GM12865 (cell line): ENCODE measurements around the gene FADS1.

ENCODE experiments used
- DNase-seq: peaks from one replicate; pipeline ENCODE4 v3.0.0; 2010; ENCODE audit warnings: low read depth
- H3K4me3 ChIP-seq: 2 replicates; pipeline ENCODE4 v1.5.1; 2011; ENCODE audit warnings: mild to moderate bottlenecking, low read depth, low read length, control low read depth
- TF ChIP-seq, protein P1 (sequence below): IDR thresholded peaks from 2 replicates; pipeline ENCODE4 v1.5.1; 2011; ENCODE audit warnings: low read length, control low read depth, low read depth, inconsistent platforms; ENCODE audit not compliant: insufficient read depth; ENCODE audit errors: missing control alignments

Gene FADS1

DNA sequence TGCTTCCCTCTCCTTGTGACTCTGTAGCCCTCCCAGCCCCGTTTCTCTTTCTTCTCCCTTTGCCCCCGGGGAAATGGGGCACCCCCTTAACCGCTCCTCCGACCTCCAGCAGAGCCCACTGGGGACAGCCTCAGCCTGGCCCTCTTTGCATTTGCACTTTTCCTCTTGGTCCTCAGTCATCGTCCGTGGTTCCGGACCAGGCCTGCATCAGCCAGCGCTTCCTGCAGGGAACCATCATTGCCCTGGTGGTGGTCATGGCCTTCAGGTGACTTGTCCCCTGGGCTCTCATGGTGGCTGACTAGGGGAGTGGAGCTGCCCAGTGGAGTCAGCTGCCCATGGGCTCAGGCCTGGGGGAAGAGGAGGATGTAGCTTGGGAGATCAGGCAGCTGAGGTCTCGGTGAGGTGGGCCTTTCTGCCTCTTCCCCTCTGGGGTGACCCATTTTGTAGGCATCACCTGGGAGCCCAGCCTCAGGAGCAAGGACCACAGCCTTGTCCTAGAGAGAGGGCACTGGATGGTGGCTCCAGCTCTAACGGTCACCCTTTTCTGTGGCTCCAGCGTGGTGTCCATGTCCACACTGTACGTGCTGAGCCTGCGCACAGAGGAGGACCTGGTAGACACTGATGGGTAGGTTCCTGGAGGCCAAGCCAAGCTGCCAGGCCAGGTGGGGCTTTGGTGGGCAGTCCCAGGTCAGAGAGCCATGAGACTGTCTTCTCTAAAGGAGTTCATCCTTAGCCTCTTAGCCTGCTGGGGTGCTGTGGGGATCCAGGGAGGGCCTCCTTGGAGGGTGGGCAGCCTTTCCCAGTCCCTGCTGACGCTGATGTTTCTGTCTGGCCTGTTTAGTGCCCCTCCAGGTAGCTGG is 36.9 kb downstream of the FADS1 start:
- H3K4me3 ChIP-seq: no peak overlapping the region
- no peak for DNase-seq
- TF ChIP-seq, protein P1, sequence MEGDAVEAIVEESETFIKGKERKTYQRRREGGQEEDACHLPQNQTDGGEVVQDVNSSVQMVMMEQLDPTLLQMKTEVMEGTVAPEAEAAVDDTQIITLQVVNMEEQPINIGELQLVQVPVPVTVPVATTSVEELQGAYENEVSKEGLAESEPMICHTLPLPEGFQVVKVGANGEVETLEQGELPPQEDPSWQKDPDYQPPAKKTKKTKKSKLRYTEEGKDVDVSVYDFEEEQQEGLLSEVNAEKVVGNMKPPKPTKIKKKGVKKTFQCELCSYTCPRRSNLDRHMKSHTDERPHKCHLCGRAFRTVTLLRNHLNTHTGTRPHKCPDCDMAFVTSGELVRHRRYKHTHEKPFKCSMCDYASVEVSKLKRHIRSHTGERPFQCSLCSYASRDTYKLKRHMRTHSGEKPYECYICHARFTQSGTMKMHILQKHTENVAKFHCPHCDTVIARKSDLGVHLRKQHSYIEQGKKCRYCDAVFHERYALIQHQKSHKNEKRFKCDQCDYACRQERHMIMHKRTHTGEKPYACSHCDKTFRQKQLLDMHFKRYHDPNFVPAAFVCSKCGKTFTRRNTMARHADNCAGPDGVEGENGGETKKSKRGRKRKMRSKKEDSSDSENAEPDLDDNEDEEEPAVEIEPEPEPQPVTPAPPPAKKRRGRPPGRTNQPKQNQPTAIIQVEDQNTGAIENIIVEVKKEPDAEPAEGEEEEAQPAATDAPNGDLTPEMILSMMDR: no peak

DNA sequence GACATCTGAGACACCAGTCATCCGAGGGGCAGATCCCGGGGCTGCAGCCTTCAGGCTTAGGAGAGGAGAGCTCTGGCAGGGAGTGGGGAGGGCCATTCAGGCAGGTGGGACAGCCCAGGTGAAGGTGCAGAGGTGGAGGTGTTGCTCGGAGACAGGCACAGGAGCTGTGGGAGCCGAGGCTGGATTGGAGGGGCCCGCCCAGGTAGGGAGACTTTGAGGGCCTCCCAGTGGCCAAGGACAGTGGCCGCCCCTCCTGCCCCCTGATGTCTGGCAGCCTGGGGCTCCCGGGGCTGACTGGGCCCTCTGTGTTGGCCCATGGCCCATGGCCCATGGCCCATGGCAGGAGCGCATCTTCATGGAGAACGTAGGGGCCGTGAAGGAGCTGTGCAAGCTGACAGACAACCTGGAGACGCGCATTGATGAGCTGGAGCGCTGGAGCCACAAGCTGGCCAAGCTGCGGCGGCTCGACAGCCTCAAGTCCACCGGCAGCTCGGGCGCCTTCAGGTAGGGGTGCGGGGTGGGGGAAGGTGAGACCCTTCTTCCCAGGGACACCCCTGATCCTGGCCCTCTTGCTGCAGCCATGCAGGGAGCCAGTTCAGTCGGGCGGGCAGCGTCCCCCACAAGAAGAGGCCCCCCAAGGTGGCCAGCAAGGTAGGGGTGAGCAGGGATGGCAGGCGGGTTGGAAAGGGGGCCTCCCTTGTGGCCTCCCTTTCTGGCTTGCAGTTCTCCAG is 37.7 kb downstream of the FADS1 start:
- no peak for DNase-seq
- no peak overlapping the region for H3K4me3 ChIP-seq
- TF ChIP-seq, protein P1: no peak

DNA sequence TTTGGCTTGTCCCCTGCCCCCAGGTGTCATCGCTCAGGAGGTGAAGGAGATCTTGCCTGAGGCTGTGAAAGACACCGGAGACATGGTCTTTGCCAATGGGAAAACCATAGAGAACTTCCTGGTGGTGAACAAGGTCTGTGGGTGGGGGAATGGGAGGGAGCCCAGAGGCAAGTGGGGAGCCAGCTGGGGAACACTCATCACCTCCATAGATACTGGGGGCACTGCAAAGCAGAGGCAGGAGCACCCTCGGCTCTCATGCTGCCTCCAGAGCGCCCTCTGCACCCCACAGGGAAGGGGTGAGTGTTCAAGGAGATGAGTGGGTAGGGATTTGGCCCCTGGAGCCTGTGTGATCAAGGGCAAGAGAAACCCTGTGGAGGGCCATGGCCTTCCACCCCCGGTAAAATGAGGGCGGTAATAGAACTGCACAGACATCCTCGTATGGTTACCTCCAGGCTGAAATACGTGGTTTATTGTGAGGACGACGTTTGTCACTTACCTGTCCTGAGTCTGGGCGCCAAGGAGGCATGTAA is 38.4 kb downstream of the FADS1 start:
- TF ChIP-seq, protein P1: no peak
- no peak overlapping the region for H3K4me3 ChIP-seq
- DNase-seq: no peak

DNA sequence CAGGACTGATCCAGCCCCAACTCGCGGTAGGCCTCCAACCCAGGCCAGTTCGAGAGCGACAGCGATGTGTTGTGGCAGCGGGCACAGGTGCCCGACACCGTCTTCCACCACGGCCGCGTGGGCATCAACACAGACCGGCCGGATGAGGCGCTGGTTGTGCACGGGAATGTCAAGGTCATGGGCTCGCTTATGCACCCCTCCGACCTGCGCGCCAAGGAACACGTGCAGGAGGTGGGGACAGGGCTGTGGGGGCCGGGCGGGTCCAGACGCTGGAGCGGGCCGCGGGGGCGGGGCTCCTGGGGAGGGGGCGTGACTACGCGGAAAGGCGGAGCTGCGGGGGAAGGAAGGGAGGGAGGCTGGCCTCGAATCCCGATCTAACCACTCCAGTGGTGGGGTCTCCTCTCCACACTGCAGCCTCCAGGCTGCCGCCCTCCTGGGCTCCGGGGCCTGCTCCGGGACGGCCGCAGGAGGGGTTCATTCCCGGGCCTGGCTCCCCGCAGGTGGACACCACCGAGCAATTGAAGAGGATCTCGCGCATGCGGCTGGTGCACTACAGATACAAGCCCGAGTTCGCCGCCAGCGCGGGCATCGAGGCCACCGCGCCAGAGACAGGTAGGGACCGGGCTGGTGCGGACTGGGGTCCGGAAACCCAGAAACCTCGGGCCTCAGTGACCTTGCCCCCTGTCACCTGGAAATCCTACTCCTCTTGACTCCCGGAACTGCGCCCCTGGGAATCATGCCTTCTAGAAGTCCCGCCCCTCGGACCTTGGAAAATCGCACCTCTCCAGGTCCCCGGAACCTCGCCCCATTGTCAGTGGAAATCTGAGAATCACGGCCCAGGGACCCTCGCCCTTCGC is 39.3 kb downstream of the FADS1 start:
- DNase-seq: no peak
- H3K4me3 ChIP-seq: no peak overlapping the region
- TF ChIP-seq, protein P1: no peak

GRCh38 chr11:61776561-61777075 is 40.2 kb downstream of the FADS1 start:
- DNase-seq: peak; percentile 71
- TF ChIP-seq, protein P1: peak; percentile 77
- H3K4me3 ChIP-seq: no peak overlapping the region
